Measurements from ENCODE around the gene TP53TG5. TPM values are rescaled to one million over a fixed set of nuclear protein-coding genes. Genes with fewer than 3 reads are reported as not detected.
"Not testable (repeated sequence)": the region's sequence is repeated elsewhere in the genome, so short reads cannot be mapped to it uniquely, and the experiment has no call there.

TP53TG5 gene
- total RNA-seq, 2 experiments from 2014 or later, result 0.36 TPM; not detected in 1

DNA sequence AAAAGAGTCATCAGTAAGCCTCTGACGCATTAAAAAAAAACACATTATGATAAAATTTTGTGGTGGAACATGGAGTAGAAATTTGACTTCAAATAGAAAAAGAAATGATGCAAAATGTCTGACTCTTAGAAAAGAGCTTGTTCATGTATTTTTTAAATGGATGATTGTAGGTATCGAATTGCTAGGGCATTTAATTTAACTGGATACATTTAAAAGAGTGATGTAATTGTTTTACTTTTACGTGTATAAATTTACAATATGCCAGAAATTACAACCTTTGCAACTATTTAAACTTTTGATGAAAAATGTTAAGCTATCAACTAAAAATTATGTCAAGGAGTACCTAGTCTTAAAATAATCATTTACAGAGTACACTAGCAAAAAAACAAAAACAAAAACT, 25.4 kb downstream of the TP53TG5 start:
- Mint-ChIP-seq H3K36me3 (ENCODE audit: low read depth) (no peaks in the 10 kb centered on the region), H3K27ac (no peak overlapping the region), H3K4me3 (no peak overlapping the region), H3K9me3 (no peaks in the 10 kb centered on the region), H3K4me1 (ENCODE audit: low read depth) (peaks cover 5% of the 10 kb centered on the region), H3K27me3 (no peaks in the 10 kb centered on the region)
- CTCF ChIA-PET, result interaction anchor here (1.2 to 2.4 kb wide), 3 partner anchors 10 to 98 kb away, joined by 5 to 9 read pairs (median 5); partner anchors contain the start of gene SYS1
- H3K4me1 ChIP-seq (ENCODE audit: insufficient read depth, low read length), result peaks cover 22% of the 10 kb centered on the region
- intact Hi-C loops (cut with DNase I, micrococcal nuclease), result no loop called here
- DNase-seq (no peak), ATAC-seq (ENCODE audit: poor library complexity) (no peak)
- H3K27ac ChIP-seq (ENCODE audit: low read depth in 1 of 2, low read length in 2 of 2), result no peak overlapping the region
- no peaks in the 10 kb centered on the region for H3K27me3 ChIP-seq (ENCODE audit: control insufficient read depth in 1 of 2, insufficient read depth in 2 of 2, low read length in 2 of 2)
- TF ChIP-seq, protein P1, sequence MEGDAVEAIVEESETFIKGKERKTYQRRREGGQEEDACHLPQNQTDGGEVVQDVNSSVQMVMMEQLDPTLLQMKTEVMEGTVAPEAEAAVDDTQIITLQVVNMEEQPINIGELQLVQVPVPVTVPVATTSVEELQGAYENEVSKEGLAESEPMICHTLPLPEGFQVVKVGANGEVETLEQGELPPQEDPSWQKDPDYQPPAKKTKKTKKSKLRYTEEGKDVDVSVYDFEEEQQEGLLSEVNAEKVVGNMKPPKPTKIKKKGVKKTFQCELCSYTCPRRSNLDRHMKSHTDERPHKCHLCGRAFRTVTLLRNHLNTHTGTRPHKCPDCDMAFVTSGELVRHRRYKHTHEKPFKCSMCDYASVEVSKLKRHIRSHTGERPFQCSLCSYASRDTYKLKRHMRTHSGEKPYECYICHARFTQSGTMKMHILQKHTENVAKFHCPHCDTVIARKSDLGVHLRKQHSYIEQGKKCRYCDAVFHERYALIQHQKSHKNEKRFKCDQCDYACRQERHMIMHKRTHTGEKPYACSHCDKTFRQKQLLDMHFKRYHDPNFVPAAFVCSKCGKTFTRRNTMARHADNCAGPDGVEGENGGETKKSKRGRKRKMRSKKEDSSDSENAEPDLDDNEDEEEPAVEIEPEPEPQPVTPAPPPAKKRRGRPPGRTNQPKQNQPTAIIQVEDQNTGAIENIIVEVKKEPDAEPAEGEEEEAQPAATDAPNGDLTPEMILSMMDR (IDR thresholded peaks at IDR 0.05), result no peak
- no peaks in the 10 kb centered on the region for H3K9me3 ChIP-seq (ENCODE audit: control insufficient read depth in 1 of 2, insufficient read depth in 1 of 2, low read length in 2 of 2)
- H3K4me3 ChIP-seq (ENCODE audit: low read length), result no peak overlapping the region
- POLR2A ChIA-PET, result interaction anchor here (0.7 kb wide), 1 partner anchor 17 kb away, joined by 3 read pairs; no protein-coding TSS in a partner anchor
- H3K36me3 ChIP-seq (ENCODE audit: insufficient read depth, low read length), result no peaks in the 10 kb centered on the region

DNA sequence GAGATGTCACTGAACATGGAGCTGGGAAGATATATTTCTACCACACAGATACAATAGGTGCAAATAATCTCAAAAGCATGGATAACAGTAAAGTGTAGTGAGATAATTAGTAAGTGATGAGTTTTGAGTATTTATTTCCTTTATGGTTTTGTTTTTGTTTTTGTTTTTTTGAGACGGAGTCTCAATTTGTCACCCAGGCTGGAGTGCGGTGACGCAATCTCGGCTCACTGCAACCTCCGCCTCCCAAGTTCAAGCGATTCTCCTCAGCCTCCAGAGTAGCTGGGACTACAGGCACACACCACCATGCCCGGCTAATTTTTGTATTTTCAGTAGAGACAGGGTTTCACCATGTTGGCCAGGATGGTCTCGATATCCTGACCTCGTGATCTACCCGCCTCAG, 27.3 kb downstream of the TP53TG5 start:
- H3K36me3 ChIP-seq (ENCODE audit: insufficient read depth, low read length); DNase-seq; H3K4me3 Mint-ChIP-seq; intact Hi-C loops (cut with DNase I, micrococcal nuclease); H3K27ac ChIP-seq (ENCODE audit: low read depth in 1 of 2, low read length in 2 of 2); H3K4me1 Mint-ChIP-seq (ENCODE audit: low read depth); CTCF ChIA-PET; H3K4me3 ChIP-seq (ENCODE audit: low read length); ATAC-seq (ENCODE audit: poor library complexity); H3K9me3 Mint-ChIP-seq; H3K36me3 Mint-ChIP-seq (ENCODE audit: low read depth); H3K27me3 Mint-ChIP-seq; H3K27ac Mint-ChIP-seq; H3K9me3 ChIP-seq (ENCODE audit: control insufficient read depth in 1 of 2, insufficient read depth in 1 of 2, low read length in 2 of 2); H3K27me3 ChIP-seq (ENCODE audit: control insufficient read depth in 1 of 2, insufficient read depth in 2 of 2, low read length in 2 of 2): not testable (repeated sequence)
- peaks cover 27% of the 10 kb centered on the region for H3K4me1 ChIP-seq (ENCODE audit: insufficient read depth, low read length)
- POLR2A ChIA-PET, result interaction anchor here (0.9 kb wide), 1 partner anchor 12 kb away, joined by 5 read pairs; the partner anchor contains the start of gene SYS1

GRCh38 chr20:45350217-45350616, 27.9 kb downstream of the TP53TG5 start:
- DNase-seq (no peak), ATAC-seq (ENCODE audit: poor library complexity) (no peak)
- H3K27me3 Mint-ChIP-seq, result peaks cover 4% of the 10 kb centered on the region
- H3K9me3 Mint-ChIP-seq, result no peaks in the 10 kb centered on the region
- H3K4me1 Mint-ChIP-seq (ENCODE audit: low read depth), result peaks cover 7% of the 10 kb centered on the region
- POLR2A ChIA-PET, result no interaction called here
- Histone ChIP-seq H3K27ac (ENCODE audit: low read depth in 1 of 2, low read length in 2 of 2) (no peak overlapping the region), H3K4me3 (ENCODE audit: low read length) (no peak overlapping the region), H3K27me3 (ENCODE audit: control insufficient read depth in 1 of 2, insufficient read depth in 2 of 2, low read length in 2 of 2) (no peaks in the 10 kb centered on the region), H3K9me3 (ENCODE audit: control insufficient read depth in 1 of 2, insufficient read depth in 1 of 2, low read length in 2 of 2) (no peaks in the 10 kb centered on the region), H3K36me3 (ENCODE audit: insufficient read depth, low read length) (no peaks in the 10 kb centered on the region), H3K4me1 (ENCODE audit: insufficient read depth, low read length) (peaks cover 30% of the 10 kb centered on the region)
- CTCF ChIA-PET, result no interaction called here
- H3K36me3 Mint-ChIP-seq (ENCODE audit: low read depth), result no peaks in the 10 kb centered on the region
- TF ChIP-seq, protein P1 (IDR thresholded peaks at IDR 0.05), result no peak
- intact Hi-C loops (cut with DNase I, micrococcal nuclease), result no loop called here
- H3K4me3 Mint-ChIP-seq, result no peak overlapping the region
- no peak overlapping the region for H3K27ac Mint-ChIP-seq

Measured in CD4-positive, alpha-beta T cell (primary cell).